ENCODE data around the gene BEGAIN.

The BEGAIN gene

GRCh38 chr14:100536721-100537445, 50.3 kb downstream of the BEGAIN start:
- no peak for DNase-seq (ENCODE audit: low read depth, low spot score)

GRCh38 chr14:100536121-100536510, 51.1 kb downstream of the BEGAIN start:
- DNase-seq (ENCODE audit: low read depth, low spot score) = no peak

DNA sequence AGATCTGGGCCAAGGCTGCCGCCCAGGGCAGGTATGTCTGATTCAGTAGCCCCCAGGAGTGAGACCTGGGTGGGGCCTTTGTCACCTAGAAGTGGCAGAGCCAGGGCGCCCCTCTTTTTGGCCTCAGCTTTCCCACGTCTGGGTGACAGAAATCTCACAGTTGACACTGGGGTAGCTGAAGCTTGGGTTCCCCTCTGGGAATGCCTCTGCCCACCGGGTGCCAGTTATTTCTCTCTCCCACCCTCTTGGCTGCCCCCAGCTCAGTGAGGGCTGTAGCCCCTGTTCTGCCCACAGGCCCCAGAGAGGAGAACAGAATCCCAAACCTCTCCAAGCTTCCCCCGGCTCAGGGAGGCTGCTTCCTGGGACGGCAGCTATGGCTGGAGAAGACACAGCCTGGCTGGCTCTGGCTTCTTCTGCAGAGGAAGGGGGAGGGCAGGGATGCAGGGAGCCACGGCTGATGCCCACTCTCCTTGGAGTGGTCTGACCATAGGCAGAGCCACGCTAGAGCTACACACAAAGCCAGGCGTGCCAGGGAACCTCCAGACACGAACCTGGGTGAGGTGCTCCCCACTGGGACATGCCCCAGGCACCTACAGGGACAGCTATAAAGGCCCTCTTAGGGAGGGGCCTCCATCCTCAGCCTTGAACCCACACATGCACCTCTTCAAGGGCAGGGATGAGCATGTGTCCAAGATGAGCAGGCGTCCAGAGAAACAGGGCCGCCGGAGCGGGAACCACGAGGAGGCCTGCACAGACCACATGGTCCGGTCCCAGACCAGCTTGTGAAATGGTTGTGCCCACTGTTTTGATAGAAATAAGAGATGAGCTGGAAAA, 51.7 kb downstream of the BEGAIN start:
- no peak for DNase-seq (ENCODE audit: low read depth, low spot score)

DNA sequence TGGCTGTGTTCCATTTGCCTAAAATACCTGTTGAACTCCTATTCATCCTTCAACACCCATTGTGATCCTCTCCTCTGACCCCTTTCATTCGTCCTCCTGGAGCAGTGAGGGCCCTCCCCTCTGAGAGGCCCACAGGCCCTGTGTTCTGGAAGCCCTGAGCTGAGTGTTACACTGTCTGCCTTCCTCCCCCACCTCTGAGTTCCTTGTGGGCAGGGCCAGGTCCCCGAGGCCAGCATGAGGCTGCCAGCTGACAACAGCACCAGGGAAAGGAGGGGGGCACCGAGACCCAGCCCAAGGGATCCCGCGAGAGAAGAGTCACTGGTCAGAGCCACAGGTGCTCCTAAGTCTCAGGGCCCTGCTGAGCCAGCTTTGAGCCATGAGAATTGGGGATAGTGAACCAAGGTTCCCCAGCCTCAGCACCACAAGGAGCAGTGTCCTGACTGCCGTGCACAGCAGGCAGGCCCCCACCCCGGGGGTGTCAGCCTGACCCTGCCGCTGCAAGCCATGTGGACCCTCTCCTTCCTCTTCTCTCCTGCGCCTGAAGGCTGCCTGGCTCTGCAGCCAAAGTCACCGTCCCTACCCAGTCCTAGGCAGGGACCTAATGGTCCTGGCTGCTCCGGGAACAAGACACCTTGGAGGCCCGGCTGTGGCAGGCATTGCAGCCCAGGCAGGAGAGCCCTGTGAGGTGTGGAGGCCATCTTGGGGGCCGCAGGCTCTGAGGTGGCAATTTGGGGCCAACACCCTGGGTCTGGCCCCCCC, 52.5 kb downstream of the BEGAIN start:
- DNase-seq (ENCODE audit: low read depth, low spot score) = no peak

GRCh38 chr14:100533656-100534485, 53.3 kb downstream of the BEGAIN start:
- DNase-seq (ENCODE audit: low read depth, low spot score) = no peak

GRCh38 chr14:100532906-100533655, 54.1 kb downstream of the BEGAIN start:
- DNase-seq (ENCODE audit: low read depth, low spot score) = no peak

DNA sequence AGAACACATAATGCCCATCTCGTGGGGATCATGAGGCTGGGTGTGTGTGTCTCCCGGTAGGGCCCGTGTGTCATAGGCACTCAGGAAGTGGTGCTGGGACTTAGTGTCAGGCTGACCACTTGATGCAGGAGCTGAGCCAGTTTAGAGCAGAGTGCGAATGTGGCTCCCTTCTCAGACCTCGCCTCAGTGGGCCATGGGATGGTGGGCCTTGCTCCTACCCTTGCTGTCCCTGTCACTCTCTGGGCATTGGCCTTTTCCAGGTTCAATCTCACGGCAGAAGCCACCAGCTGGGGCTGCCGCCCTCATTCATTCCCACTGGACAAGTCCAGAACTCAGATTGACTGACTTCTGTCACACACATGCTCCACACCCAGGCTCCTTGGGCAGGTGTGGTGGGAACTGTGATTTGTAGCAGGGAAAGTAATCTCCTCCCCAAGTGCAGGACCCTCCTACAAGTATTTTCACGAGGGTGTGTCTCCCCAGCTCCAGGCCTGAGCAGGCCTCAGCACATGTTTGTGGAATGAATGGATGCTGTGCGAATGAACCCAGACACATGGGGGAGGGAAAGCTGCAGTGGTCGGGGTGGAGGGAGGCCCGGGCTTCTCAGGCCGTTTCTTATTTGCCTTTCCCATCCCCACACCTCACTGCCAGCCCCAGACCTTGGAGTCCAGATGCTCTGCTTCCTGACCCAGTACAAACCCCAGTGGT, 54.9 kb downstream of the BEGAIN start:
- no peak for DNase-seq (ENCODE audit: low read depth, low spot score)

DNA sequence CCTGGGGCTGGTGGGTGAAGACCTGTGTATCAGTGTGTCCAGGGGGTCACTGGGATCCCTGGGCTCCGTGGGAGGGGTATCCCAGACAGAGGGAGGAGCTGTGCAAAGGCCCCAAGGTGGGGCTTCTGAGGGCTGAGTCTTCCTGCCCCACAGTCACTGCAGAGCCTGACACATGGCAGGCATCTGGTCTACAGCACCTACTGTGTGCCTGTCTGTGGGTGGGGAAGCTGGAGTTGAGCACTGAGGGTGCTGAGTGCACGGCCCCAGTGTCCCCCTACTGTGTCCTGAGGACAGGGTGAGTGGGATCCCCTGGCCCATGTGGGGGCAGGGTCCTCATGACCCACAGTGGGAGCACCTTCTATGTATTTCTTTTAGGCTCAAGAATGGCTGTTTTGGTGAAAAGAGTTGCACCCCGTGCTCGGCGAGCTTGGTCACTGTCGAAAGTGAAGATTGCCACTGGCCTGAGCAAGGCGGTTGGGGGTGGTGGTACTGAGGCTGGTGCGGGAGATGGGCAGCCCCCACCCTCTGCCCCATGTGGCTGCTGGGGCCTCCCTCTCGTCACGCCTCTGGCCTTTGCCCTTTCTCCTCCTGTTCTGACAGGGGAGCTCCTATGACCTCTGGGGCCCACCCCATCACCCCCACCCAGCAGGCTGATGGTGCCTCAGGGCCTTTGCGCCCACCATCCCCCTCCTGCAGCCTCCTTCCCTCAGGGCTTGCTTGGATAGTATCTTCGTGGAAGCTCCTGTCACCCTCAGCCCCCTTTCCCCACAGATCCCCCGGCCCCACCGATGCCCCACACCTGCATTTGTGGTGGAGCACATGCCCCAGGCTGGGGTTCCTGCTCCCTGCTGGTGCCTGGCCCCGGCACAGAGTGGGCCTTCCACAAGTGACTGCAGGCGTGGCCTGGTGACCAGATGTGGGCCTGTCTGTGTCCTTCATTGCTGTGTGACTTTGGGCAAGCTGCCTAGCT, 55.8 kb downstream of the BEGAIN start:
- no peak for DNase-seq (ENCODE audit: low read depth, low spot score)

DNA sequence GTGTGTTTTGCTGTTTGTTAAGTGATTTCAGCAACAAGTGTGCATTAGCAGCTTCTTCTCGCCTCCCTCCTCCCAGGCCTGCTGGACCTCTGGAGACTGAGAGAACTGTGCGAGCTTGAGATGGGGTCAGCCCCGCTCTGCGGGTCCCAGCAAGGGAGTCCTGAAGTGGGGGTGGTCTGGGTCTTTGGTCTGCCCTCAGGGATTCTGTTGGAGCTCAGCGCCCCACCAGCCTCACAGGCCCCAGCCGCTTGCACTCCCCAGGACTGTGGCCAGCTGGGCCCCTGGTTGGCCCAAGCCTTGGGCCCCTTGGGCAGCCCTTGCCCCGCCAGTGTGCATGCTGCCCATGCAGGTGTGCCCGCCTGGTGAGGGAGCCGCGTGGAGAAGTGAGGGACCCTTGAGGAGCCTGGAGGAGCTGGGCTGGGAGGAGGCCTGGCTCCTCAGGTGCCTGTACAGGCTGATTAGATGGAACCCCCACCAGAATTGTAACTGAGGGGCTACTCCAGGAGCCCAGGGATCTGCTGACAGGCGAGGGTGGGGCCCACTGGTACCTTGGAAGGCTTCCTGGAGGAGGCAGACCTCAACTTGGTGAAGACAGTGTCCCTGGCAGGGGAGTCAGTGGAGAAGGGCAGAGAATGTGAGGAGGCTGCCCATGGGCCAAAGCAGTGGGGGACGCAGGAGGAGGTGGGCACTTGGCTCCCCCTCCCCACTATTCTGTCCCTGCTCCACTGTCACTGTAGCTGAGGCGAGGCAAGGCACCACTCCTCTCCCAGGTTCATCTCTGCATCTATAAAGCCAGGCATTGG, 56.7 kb downstream of the BEGAIN start:
- no peak for DNase-seq (ENCODE audit: low read depth, low spot score)

DNA sequence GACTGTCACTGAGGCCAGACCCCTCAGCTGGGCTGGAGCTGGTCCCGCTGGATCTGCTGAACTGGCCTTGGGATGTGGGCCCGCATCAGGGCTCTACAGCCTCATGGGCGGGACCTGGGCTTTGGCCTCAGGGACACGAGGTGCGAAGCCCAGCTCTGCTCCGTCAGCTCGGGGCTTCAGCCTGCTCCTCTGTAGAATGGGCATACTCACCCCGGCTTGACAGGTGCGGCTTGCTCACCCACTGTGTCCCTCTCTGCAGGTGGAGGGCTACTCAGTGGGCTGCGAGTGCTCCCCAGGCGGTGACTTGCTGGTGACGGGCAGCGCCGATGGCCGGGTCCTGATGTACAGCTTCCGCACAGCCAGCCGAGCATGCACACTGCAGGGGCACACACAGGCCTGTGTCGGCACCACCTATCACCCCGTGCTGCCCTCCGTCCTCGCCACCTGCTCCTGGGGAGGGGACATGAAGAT, 57.6 kb downstream of the BEGAIN start:
- no peak for DNase-seq (ENCODE audit: low read depth, low spot score)

GRCh38 chr14:100528962-100529560, 58.2 kb downstream of the BEGAIN start:
- no peak for DNase-seq (ENCODE audit: low read depth, low spot score)

DNA sequence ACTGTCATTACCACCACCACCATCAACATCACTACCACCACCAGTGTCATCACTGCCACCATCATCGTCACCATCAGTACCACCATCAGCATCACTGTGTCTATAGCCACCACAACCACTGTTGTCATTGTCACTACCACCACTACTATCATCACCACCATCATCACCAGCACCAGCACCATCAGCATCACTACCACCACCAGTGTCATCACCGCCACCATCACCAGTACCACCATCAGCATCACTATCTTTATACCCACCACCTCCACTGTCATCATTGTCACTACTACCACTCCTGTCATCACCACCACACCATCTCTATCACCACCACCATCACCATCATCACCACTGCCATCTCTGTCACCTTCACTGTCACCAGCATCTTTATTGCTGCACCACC, 60.6 kb downstream of the BEGAIN start:
- no peak for DNase-seq (ENCODE audit: low read depth, low spot score)

- DNase-seq (ENCODE audit: low read depth, low spot score) = no peak
Observed at GRCh38 chr14:100526057-100526456, 61.2 kb downstream of the BEGAIN start.

DNA sequence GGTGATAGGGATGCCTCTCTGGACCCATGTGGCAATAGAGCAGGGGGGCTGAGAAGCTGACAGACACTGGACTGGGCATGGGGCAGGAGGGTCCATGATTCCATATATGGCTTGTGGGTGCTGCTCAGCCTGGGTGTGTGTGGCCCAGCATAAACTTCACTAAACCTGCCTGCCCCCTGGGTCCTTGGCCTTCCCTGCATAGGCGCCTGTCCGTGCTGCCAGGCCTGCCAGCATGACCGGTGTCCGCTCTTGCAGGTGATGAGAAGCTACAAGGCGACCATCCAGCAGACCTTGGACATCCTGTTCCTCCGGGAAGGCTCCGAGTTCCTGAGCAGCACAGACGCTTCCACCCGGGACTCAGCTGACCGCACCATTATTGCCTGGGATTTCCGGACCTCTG, 61.6 kb downstream of the BEGAIN start:
- DNase-seq (ENCODE audit: low read depth, low spot score) = no peak

- DNase-seq (ENCODE audit: low read depth, low spot score) = no peak
Observed at GRCh38 chr14:100524933-100525243, 62.3 kb downstream of the BEGAIN start.

DNA sequence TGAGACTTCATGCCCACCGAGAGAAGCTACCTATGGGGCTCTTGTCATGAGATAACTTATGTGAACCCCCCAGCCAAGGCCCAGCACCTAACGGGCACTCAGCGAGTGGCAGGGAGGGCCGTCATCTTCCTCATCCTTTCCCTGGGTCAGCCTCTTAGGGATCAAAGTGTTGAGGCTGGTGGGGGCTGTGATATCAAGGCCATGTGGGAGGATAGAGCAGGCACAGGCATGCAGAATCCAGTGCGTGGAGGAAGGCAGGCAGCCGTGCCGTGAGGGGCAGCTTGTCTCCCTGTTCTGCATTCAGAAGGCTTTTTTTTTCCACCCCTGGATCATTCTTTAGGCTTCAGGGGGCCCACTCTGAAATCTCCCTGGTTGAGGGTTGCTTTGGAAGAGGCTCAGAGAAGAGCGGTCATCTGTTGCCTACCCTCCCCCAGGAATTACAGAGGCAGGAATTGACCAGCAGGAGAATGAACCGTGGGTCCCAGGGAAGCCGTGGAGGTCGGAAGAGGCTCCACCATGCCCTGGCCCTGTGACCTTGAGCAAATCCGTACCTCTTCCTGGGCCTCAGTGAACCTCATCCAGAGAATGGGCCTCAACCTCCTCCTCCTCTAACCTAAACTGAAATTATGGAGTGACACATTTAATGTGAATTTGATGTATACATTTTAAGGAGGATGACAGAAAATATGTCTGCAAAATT, 62.8 kb downstream of the BEGAIN start:
- DNase-seq (ENCODE audit: low read depth, low spot score) = no peak

GRCh38 chr14:100523843-100524169, 63.4 kb downstream of the BEGAIN start:
- no peak for DNase-seq (ENCODE audit: low read depth, low spot score)

All from activated CD4-positive, CD25-positive, alpha-beta regulatory T cell treated with anti-CD3 and anti-CD28 coated beads, Interleukin-2, amount 50 U/mL, for 16 hours (primary cell).